ENCODE measurements around the gene RAPGEF1.

- TF ChIP-seq POLR2AphosphoS5 (IDR thresholded peaks at IDR 0.05; ENCODE audit: control insufficient read depth, insufficient read depth, low read depth, low read length) = no peak
- no peak for TF ChIP-seq HMBOX1 (IDR thresholded peaks at IDR 0.05)
- no peak for TF ChIP-seq MAX (CRISPR knock-in tag; IDR thresholded peaks at IDR 0.05)
- no peak for TF ChIP-seq ZNF274 (IDR thresholded peaks at IDR 0.05; ENCODE audit: borderline replicate concordance, low read depth, low read length)
- TF ChIP-seq CTCF (IDR thresholded peaks at IDR 0.05 in 2 of 3, conservative IDR thresholded peaks at IDR 0.05 in 1 of 3; ENCODE audit: insufficient read depth in 2 of 3, low read depth in 1 of 3, low read length in 3 of 3) = no peak
- TF ChIP-seq EP300 (IDR thresholded peaks at IDR 0.05; ENCODE audit: low read length) = no peak
- no peak for TF ChIP-seq ZNF785 (CRISPR knock-in tag; IDR thresholded peaks at IDR 0.05)
- no peak for TF ChIP-seq MTA3 (IDR thresholded peaks at IDR 0.05; ENCODE audit: borderline replicate concordance)
- TF ChIP-seq POLR2A (conservative IDR thresholded peaks at IDR 0.05) = no peak
- no peak for TF ChIP-seq ZNF12 (CRISPR knock-in tag; IDR thresholded peaks at IDR 0.05)
- TF ChIP-seq ZZZ3 (IDR thresholded peaks at IDR 0.05) = no peak
- no peak for TF ChIP-seq SPI1 (IDR thresholded peaks at IDR 0.05; ENCODE audit: borderline replicate concordance, low read depth, low read length)
Observed at GRCh38 chr9:131731237-131731636, 8.6 kb downstream of the RAPGEF1 start.
